Iris pigment epithelial cell (primary cell): ENCODE results near the gene CDK8.

Experiments
- DNase-seq: peaks from one replicate; pipeline ENCODE4 v3.0.0-alpha.2; 2011; ENCODE audit warnings: low read depth

The CDK8 gene

GRCh38 chr13:26446751-26447150, 192.8 kb downstream of the CDK8 start:
- DNase-seq: no peak

- no peak for DNase-seq
Observed at GRCh38 chr13:26448032-26448431, 194.1 kb downstream of the CDK8 start.

GRCh38 chr13:26449063-26449848, 195.3 kb downstream of the CDK8 start:
- DNase-seq: no peak
